22Rv1 (cell line): ENCODE measurements around the gene TM4SF5.

ENCODE experiments used
- H3K27ac ChIP-seq: fragments of 450-650 bp; 2 replicates; pipeline ENCODE4 v1.5.1; 2017
- ZFX ChIP-seq: fragments of 450-650 bp; IDR thresholded peaks from 2 replicates; pipeline ENCODE4 v1.6.1; 2017; ENCODE audit warnings: antibody characterized with exemption, borderline replicate concordance
- TF ChIP-seq, protein P1 (sequence below): fragments of 450-650 bp; IDR thresholded peaks from 2 replicates; pipeline ENCODE4 v1.5.1; 2017; ENCODE audit warnings: mild to moderate bottlenecking

The TM4SF5 gene

DNA sequence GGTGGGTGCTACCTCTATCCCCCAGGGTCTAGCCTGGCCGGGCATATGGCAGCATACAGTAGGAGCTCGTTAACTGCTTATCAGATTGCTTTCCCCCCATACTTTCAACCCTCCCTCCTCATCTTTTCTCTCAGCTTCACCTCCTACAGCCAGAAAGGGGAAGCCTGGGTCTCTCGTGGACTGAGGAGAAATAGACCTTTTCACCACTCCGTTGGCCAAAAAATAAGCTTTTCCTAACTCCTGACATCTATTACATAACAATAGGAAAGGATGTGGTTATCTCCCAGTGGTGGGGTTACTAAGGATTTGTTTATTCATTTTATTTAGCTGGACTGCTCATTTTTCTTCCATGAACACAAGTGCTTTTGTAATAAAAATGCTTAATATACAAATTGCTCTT lies 23.0 kb upstream of the TM4SF5 start:
- no peak for TF ChIP-seq ZFX
- TF ChIP-seq, protein P1, sequence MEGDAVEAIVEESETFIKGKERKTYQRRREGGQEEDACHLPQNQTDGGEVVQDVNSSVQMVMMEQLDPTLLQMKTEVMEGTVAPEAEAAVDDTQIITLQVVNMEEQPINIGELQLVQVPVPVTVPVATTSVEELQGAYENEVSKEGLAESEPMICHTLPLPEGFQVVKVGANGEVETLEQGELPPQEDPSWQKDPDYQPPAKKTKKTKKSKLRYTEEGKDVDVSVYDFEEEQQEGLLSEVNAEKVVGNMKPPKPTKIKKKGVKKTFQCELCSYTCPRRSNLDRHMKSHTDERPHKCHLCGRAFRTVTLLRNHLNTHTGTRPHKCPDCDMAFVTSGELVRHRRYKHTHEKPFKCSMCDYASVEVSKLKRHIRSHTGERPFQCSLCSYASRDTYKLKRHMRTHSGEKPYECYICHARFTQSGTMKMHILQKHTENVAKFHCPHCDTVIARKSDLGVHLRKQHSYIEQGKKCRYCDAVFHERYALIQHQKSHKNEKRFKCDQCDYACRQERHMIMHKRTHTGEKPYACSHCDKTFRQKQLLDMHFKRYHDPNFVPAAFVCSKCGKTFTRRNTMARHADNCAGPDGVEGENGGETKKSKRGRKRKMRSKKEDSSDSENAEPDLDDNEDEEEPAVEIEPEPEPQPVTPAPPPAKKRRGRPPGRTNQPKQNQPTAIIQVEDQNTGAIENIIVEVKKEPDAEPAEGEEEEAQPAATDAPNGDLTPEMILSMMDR, result no peak
- no peak overlapping the region for H3K27ac ChIP-seq

DNA sequence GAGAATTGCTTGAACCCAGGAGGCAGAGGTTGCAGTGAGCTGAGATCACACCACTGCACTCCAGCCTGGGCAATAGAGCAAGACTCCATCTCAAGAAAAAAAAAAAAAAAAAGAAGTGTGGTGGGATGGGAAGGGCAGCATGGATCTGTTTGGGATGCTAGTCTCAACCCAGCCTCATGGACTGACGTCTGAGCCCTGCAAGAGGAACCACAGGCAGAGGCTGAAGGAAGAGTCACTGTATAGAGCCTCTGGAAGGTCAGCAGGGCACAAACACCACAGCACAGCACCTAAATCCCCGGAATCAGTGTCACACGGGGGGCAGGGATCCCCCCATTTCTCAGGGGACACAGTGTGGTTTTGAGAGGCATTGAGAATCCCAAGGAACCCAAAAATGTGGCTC lies 21.1 kb upstream of the TM4SF5 start:
- TF ChIP-seq, protein P1, result no peak
- TF ChIP-seq ZFX, result no peak
- no peak overlapping the region for H3K27ac ChIP-seq

DNA sequence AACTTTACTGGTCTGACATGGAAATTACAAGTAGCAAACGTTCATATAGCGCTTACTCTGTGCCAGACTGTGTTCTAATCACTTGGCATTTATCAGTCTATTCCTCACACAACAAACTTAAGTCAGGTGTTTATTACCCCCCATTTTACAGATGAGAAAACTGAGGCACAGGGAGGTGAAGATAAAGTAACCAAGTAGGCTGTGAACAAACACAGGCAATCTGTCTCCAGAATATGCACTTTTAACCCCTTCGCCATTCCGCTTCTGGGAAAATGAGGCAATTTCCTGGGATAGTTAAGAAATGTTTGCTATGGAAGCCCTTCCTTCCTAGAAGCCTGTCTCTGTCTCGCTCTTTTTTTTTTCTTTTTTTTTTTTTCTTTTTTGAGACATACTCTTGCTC lies 19.8 kb upstream of the TM4SF5 start:
- H3K27ac ChIP-seq, result no peak overlapping the region
- TF ChIP-seq ZFX, result no peak
- TF ChIP-seq, protein P1, result no peak

DNA sequence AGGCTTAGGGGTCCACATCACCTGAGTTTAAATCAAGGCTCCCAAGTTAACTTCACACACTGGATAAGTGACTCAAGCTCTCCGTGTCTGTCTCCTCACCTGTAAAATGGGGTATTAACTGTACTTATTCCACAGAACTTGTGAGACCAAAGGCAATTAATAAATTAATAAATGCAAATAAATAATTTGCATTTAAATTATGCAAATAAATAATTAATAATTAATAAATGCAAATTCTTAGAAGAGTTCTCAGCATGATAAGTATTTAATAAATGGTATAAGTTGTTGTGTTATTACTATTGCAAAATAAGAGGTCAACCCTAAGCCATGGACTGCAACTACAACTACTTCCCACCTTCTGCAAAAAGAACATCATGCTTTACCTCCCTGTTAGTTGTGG lies 18.3 kb upstream of the TM4SF5 start:
- no peak for TF ChIP-seq ZFX
- TF ChIP-seq, protein P1, result no peak

DNA sequence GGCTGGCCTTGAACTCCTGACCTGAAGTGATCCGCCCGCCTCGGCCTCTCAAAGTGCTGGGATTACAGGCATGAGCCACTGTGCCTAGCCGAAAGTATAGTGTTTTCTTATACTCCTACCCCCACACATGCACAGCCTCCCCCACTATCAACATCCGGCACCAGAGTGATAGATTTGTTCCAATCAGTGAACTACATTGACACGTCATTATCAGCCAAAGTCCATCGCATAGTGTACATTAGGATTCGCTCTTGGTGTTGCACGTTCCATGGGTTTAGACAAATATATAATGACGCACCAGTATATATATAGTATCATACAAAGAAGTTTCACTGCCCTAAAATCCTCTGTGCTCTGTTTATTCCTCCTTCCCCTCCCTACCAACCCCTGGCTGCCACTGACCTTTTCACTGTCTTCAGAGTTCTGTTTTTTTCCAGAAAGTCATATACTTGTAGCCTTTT lies 11.9 kb upstream of the TM4SF5 start:
- TF ChIP-seq, protein P1, result no peak
- TF ChIP-seq ZFX, result no peak
- no peak overlapping the region for H3K27ac ChIP-seq

More for the DNA sequence above, 18.3 kb upstream of the TM4SF5 start:
- no peak overlapping the region for H3K27ac ChIP-seq

DNA sequence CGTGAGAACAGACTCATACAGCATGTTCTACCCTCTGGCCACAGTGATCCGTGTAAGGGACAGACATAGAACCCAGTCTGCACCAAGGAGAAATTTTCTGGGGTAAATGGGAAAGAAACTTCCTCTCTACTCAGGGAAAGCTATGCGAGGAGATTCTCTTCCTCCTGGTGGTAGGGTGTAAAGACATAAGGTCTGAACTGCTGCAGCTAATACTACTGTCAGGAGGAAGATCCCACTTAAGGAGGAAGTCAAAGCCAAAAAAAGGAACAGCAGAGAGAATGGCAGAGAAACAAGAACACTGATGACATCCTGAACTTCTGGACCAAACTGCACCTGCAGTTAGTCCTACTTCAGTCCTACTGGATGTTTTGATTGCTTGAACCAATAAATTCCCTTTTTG lies 7.1 kb upstream of the TM4SF5 start:
- H3K27ac ChIP-seq, result no peak overlapping the region
- TF ChIP-seq, protein P1, result no peak
- TF ChIP-seq ZFX, result no peak

DNA sequence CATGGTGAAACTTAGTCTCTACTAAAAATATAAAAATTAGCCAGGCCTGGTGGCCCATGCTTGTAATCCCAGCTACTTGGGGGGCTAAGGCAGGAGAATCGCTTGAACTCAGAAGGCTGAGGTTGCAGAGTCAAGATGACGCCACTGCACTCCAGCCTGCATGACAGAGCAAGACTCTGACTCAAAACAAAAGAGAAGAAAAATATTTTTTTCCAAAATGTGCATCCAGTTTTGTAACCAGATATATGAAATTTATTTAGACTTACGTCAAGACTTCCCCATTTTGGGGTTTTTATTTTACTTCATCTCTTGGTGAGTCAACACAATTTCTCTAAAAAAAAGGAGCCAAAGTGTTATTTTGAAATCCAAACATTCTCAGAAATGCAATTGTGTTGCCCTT lies 5.5 kb upstream of the TM4SF5 start:
- no peak for TF ChIP-seq ZFX
- TF ChIP-seq, protein P1, result no peak
- H3K27ac ChIP-seq, result no peak overlapping the region
